HEK293 (cell line): ENCODE measurements around the gene MICAL3.

Source experiments
- CTCF ChIP-seq: fragments of 450-650 bp; formaldehyde crosslinking; IDR thresholded peaks from 2 replicates; pipeline ENCODE4 v1.5.1; 2016; ENCODE audit warnings: missing biosample characterization, missing genetic modification characterization
- SALL2 ChIP-seq: fragments of 450-650 bp; formaldehyde crosslinking; IDR thresholded peaks from 2 replicates; pipeline ENCODE4 v1.5.0; 2017; ENCODE audit warnings: missing biosample characterization, mild to moderate bottlenecking, missing genetic modification characterization, borderline replicate concordance
- ZNF707 ChIP-seq: fragments of 450-650 bp; formaldehyde crosslinking; IDR thresholded peaks from 2 replicates; pipeline ENCODE4 v1.5.1; 2016; ENCODE audit warnings: missing biosample characterization, missing genetic modification characterization
- ZNF747 ChIP-seq: fragments of 450-650 bp; formaldehyde crosslinking; IDR thresholded peaks from 2 replicates; pipeline ENCODE4 v1.5.1; 2016; ENCODE audit warnings: missing biosample characterization, missing genetic modification characterization

GRCh38 chr22:17822087-17822486 lies 202.3 kb downstream of the MICAL3 start:
- no peak for TF ChIP-seq ZNF707 (tag by site-specific recombination)
- TF ChIP-seq ZNF747: no peak
- no peak for TF ChIP-seq CTCF (tag by site-specific recombination)
- TF ChIP-seq SALL2: no peak
